Measurements from ENCODE around the gene PTPN3.

Gene PTPN3

DNA sequence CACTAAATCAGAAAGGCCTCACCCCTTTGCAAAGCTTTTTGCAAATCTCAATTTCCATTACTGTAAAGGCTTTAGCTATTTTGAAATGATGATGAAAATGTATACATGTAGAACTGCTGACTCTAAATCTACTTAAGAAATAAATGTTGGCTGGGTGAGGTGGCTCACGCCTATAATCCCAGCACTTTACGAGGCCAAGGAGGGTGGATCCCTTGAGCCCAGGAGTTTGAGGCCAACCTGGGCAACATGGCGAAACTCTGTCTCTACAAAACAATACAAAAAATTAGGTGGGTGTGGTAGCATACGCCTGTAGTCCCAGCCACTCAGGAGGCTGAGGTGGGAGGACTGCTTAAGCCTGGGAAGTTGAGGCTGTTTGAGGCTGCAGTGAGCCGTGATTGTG lies 64.6 kb downstream of the PTPN3 start:
- no peak for DNase-seq (ENCODE audit: low read depth)
- no peak for TF ChIP-seq CTCF (IDR thresholded peaks at IDR 0.05; ENCODE audit: control insufficient read depth, insufficient read depth, low read depth, low read length, missing control alignments)
- no peak overlapping the region for H3K4me3 ChIP-seq (ENCODE audit: control insufficient read depth, low read depth, low read length)

DNA sequence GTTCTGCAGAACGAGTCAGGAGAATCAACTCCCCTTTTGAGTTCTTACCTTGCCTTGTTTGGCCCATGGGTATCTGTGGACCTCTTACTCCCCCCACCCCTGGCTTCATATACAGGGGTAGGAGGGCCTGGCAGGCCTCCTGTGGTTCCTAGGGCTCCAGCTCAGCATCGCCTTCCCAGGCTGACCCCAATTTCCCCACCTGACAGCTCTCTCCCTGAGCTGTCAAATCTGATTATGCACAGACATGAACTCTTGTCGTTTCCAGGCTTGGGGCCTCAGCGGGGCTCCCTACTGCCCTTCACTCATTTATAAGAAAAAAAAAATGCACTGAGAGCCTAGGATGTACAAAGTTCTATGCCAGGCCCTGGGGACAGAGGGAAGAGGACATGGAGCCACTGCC lies 67.9 kb downstream of the PTPN3 start:
- no peak for TF ChIP-seq CTCF (IDR thresholded peaks at IDR 0.05; ENCODE audit: control insufficient read depth, insufficient read depth, low read depth, low read length, missing control alignments)
- DNase-seq (ENCODE audit: low read depth), result no peak

GRCh38 chr9:109428854-109429253 lies 69.3 kb downstream of the PTPN3 start:
- no peak for TF ChIP-seq CTCF (IDR thresholded peaks at IDR 0.05; ENCODE audit: control insufficient read depth, insufficient read depth, low read depth, low read length, missing control alignments)
- no peak overlapping the region for H3K4me3 ChIP-seq (ENCODE audit: control insufficient read depth, low read depth, low read length)
- DNase-seq (ENCODE audit: low read depth), result no peak

More for the DNA sequence above, 67.9 kb downstream of the PTPN3 start:
- H3K4me3 ChIP-seq (ENCODE audit: control insufficient read depth, low read depth, low read length), result no peak overlapping the region

- no peak for TF ChIP-seq CTCF (IDR thresholded peaks at IDR 0.05; ENCODE audit: control insufficient read depth, insufficient read depth, low read depth, low read length, missing control alignments)
- DNase-seq (ENCODE audit: low read depth), result no peak
Measured at GRCh38 chr9:109427886-109428285, 70.2 kb downstream of the PTPN3 start.

GRCh38 chr9:109426626-109427402 lies 71.3 kb downstream of the PTPN3 start:
- no peak for DNase-seq (ENCODE audit: low read depth)
- no peak overlapping the region for H3K4me3 ChIP-seq (ENCODE audit: control insufficient read depth, low read depth, low read length)
- TF ChIP-seq CTCF (IDR thresholded peaks at IDR 0.05; ENCODE audit: control insufficient read depth, insufficient read depth, low read depth, low read length, missing control alignments), result no peak

More at GRCh38 chr9:109427886-109428285, 70.2 kb downstream of the PTPN3 start:
- H3K4me3 ChIP-seq (ENCODE audit: control insufficient read depth, low read depth, low read length), result no peak overlapping the region

- H3K4me3 ChIP-seq (ENCODE audit: control insufficient read depth, low read depth, low read length), result no peak overlapping the region
- no peak for TF ChIP-seq CTCF (IDR thresholded peaks at IDR 0.05; ENCODE audit: control insufficient read depth, insufficient read depth, low read depth, low read length, missing control alignments)
- no peak for DNase-seq (ENCODE audit: low read depth)
Measured at GRCh38 chr9:109424618-109425017, 73.5 kb downstream of the PTPN3 start.
